ENCODE data around the gene SH3RF3.

The SH3RF3 gene

DNA sequence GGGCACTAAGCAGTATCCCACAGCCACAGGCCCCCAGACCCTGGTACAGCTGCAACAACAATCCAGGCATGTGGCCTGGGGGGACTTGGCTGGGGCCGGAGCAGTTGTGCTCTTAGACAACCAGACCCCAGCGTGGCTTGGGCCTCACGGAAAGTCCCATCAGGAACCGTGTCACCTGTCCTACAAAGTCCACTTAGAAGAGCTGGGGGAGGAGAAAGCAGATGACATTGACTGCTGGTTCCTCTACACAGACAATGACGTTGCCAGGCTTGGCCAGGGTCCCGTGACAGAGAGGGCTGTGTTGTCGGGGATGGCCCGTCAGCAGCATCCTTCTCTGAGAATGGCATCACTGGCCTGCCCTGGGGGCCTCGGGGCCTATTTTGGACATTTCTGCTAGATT lies 360.3 kb downstream of the SH3RF3 start:
- no peak for DNase-seq

DNA sequence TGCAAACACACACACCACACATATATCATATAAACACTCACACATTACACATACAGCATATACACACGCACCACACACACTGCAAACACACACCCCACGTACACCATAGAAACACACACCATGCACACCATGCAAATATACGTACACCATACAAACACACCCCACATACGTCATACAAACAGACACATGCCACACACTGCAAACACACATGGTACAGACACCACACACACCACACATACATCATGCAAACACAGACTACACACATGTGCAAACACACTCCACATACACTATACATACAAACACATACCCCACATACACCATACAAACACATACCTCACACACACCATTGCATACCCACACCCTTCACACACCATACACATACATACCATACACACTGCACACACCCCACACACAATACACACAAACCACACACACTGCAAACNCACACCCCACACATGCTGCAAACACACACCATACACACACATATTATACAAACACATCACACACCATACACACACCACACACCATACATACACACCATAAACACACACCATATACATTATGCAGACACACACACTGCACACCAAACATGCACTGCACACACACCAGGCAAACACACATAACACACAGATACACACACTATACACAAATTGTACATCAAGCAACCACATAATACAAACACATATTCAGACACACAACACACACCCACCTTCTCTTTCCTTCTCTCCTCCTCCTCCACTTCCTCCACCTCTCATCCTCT lies 364.4 kb downstream of the SH3RF3 start:
- no peak for DNase-seq

DNA sequence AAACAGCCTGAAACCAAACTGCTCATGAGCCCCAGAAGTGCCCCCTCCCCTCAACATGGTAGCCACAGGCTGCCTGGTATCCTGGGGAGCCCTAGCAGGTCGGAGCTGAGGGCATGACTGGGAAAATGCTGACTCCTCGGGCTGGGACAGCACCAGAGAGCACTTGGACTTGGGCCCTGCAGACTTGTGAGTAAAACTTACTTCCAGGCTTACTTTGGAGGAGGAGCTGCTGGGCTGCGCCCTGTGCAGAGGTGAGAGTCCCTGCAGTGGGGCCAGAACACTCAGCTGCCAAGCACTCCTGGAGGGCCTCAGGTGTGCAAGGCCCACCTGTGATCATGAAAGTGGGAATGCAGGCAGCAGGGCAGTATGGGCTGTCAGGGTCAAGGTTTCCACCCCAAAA lies 365.3 kb downstream of the SH3RF3 start:
- DNase-seq = no peak

DNA sequence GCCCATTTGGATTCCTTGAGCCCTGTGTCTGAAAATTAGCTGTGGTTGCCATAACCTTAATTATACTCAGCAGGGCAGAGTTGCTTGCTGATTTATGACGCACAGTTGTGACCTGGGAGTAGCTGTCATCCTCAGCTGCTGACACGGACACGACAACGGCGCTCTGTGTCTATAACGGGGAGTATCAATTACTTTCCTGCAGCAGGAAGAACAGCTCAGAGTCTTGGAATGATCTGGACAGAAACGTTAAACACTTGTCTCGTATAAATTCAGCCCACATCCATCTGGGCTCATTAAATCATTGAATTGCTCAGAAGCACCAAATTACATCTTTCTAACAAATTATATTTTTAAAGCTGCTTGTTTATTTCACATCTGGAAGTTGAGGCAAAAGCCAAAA lies 368.5 kb downstream of the SH3RF3 start:
- no peak for DNase-seq

DNA sequence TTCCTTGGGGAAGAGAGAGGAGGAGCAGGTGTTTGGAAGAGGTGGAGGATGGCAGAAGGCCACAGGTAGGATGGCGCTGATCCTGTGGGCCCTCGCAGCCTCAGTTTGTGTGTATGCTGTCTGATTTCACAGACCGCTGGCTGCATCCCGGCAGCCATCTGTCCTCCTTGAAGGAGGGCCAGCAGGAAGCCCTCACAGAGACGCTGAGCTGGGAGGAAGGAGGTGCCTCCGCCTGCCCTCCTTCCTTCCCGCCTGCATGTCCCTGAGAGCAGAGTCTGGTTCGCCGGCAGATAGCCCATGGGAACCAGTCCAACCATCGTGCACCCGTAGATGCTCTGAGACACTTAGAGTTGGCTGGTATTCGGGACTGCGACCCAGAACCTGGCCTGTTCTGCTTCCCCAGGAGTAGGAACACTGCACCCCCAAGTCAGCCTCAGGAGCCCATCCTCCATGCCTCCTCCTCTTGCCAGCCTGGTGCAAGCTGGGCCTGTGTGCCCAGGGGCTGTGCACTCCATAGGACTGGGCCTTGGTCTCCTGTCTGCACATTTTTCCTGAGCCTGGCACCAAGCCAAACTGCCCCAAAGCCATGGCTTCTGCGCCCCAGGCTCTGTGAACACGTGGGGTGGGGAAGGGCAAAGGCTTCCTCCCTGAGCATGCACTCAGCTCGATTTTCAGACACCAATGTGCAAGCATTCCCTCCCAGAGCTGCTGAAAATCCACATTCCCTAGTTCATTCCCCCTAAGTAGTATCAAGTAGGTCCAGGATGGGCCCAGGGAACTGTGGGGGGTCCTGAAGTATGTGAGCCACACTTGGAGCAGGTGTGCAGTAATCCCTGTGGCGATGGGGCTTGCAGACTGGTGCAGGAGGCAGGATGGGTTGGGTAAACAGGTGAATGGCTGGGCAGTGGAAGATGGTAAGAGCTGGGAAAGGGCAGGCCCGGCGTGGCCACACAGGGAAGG lies 369.2 kb downstream of the SH3RF3 start:
- no peak for DNase-seq

DNA sequence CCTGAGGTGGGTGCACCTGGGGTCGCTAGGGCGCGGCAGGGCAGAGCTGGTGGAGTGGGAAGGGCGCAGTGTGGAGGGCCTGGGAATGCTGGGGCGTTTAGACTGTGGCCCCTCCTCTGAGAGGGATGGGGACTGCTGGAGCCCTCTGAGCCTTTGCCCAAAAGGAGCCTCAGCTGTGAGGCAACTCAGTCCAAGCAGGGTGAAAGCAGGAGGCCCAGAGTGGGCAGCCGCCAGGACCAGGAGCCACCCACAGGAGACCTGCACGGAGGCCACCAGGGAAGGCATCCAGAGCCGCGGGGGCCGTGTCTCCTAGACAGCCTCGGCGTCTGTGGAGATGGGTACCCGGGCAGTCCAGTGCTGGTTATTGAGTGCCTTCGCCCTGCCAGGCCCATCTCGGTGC lies 369.9 kb downstream of the SH3RF3 start:
- no peak for DNase-seq

DNA sequence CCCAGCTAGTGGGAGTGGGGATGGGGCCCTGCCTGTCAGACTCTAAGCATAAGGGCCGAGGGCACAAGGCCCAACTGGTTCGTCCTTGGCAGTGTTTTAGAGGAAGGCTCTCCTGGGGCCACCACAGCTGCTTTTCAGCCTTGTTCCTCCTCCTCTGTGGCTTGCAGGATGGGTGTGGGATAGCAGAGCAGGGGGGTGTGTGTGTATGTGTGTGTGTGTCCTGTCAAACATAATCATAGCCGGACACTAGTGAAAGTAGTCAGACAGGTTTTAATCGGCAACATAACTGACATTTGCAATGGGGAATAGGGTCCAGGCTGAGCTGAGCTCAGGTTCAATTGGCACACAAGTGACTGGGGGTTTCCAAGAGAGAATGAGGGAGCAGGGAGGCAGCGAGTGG lies 370.6 kb downstream of the SH3RF3 start:
- DNase-seq = no peak

DNA sequence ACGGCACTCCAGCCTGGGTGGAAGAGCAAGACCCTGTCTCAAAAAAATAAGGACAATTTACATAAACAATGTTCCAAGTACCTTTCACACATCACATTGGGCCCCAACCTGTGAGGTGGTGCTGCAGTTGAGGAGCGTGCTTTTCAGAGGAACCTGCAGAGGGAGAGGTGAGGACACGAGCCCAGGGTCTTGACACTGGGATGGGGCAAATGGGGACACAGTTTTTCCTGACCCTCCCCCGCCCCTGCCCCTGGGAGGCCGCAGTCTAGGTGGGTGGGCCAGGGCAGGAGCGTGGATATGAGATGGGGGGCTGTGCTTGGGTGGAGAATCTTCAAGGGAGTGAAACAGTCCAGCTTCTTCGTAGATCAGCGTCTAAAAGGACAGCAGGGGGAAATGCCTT lies 371.9 kb downstream of the SH3RF3 start:
- DNase-seq = no peak

DNA sequence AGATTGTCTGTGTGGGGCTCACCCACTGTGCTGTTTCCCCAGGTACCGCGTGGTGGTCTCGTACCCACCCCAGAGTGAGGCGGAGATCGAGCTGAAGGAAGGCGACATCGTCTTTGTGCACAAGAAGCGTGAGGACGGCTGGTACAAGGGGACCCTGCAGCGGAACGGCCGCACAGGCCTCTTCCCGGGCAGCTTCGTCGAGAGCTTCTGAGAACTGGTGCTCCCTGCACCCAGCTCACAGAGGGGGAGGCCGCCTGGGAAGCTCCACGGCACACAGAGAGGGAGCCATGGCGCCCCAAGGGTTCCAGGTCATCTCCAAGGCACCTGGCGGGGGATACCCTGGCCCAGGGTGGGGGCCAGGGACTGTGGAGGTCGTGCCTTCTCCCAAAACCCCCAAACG lies 372.5 kb downstream of the SH3RF3 start:
- no peak for DNase-seq

DNA sequence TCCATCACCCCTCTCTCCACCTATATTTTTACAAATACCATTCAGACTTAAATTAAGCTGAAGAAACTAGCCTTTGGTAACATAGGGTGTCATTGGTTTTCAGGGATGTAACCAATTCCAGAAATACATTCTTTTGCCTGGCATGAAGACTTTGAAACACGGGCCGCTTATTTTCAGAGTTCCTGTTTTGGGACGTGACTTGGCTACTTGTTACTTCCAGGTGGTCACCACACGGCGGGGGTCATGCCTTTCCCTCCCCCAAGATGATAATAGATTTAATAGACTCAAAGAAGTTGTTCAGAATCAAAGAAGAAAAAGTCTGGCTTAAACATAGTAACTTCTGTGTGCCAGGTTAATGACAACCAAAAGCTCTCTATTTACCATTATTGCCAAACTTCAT lies 374.2 kb downstream of the SH3RF3 start:
- DNase-seq = no peak

DNA sequence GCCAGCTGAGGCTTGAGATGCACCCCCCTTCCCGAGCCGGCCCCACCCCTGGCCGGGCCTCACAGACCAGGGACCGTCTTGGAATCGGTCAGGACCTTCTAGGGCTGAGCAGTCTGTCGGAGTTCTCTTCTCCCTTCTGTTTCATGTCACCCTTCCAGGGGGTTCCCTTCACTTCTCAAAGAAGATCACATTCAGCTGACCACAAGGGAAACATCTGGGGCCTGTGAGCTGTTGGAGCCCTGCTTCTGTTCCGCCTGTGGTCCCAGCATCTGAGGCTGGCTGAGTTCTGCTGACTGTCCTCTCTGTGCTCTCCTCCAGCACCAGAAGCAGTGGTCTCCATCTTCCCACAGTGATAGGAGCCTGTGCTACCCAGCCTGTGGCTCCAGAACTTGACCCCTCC lies 378.2 kb downstream of the SH3RF3 start:
- no peak for DNase-seq

DNA sequence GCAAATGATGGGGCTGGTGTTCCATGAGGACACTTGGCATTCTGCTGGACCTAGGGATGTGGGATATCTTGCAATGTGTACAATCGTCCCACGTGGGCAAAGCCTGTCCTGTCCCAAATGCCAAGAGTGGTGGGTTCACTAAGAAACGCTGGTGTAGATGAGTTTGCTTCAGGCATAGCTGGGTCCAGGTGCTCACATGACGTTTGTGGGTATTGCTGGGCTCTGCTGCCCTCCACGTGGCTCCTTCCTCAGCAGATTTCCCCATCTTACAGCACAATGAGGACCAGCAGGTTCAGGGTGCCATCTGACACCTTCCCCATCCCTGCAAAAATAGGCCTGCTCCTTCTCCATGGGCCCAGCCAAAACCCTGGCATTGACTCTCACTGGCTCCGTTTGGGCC lies 378.8 kb downstream of the SH3RF3 start:
- no peak for DNase-seq

DNA sequence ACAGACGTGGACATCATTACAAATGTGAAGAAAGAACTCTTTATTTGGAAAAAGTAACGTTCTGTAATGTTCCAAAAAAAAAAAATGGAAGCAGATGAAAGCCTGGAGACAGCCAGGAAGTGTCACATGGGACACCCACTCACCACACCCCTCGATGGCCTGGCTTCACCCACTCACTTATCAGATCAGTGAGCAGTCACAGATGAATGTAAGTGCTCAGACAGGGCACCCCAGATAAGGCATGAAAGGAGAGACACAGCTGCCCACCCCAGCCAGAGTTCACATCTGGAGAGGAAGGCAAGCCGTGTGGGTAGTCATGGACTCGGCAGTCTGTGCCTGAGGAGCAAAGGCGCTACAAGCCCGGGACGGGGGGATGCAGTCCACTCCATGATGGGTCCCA lies 379.6 kb downstream of the SH3RF3 start:
- DNase-seq = no peak

DNA sequence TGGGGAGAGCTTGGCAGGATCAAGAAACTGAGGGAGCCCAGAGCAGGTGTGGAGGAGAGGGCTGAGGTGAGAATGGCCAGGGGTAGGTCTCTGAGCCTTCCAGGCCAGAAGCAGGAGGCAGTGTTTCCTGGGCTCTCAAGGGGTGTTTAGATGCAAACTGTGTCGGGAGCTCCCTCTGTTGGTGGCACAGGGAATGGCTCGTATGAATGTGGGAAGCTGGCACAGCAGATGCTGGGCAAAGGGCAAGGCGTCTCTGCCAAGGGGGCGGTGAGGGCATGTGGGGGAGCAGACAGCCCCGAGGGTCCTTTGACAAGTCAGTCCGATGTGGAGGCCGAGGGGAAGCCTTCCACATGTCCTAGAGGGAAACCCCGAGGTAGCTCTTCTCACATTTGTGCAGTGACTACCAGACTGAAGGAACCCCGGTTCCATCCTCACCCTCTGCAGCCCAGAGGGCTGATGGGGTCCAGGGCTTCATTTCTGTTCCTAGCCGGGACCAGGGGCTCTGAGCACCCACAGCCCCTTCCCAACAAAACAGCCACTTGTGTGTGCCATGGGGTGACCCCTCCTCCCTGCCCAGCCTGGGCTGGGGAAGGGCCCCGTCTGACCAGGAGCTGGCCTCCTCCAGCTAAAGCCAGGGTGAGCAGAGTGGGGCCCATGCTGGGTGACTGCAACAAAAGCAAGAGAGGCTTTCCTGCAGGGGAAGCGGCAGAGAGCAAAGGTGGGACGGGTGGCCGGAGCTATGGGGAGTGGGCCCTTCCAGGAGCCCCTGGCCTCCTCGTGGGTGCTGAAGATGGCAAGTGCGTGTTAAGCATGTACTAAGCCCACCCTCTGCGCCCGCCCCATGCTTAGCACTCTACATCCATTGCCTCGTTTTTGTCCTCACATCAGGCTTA lies 381.4 kb downstream of the SH3RF3 start:
- peak; percentile 53 for DNase-seq

DNA sequence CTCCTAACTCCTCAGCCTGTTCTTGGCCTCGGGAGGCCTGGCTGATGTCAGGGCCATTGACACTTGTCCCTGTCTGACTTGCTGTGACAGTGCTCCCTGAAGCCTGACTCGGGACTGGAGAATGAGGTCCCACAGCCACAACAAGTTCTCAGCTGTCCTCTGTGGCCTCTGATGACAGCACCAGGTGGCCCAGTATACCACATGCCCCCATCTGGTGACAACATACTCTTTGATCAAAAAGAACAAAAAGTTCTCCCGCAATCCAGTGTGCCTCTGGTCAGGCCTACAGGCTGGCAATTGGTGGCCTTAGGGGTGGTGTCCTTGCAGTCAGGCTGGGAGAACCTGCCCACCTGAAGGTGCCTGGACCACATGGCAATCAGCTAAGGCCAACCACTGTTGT lies 382.2 kb downstream of the SH3RF3 start:
- DNase-seq = no peak

DNA sequence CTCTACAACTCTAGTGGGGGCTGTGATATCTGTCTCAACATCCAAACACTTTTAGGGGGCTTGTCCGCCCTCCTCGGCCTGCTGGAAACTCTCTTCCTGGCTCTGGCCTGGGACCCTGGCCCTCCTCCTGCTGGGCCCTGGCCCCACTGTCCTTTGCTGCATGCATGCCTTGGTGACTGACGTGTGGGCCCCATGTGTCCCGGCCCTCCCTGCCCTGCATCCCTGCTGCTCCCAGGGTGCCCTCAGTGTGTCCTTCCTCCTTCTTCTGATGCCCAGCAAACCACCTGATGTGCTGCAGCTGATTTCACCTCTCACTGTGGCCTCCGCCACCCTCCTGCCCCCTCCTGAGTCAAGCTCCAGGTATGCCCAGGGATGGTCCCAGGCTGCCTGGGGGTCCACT lies 383.1 kb downstream of the SH3RF3 start:
- no peak for DNase-seq

DNA sequence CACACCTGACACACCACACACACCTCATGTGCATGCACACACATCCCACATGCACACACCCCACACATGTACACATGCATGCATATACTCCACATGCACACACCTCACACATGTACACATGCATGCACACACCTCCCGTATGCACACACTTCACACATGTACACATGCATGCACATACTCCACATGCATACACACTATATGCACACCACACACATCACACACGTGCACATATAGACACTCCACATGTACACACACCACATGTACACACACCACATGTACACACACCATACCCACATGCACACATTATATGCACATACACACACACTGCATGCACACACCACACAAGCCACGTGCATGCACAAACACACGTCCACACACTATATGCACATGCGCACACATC lies 384.2 kb downstream of the SH3RF3 start:
- DNase-seq = no peak

DNA sequence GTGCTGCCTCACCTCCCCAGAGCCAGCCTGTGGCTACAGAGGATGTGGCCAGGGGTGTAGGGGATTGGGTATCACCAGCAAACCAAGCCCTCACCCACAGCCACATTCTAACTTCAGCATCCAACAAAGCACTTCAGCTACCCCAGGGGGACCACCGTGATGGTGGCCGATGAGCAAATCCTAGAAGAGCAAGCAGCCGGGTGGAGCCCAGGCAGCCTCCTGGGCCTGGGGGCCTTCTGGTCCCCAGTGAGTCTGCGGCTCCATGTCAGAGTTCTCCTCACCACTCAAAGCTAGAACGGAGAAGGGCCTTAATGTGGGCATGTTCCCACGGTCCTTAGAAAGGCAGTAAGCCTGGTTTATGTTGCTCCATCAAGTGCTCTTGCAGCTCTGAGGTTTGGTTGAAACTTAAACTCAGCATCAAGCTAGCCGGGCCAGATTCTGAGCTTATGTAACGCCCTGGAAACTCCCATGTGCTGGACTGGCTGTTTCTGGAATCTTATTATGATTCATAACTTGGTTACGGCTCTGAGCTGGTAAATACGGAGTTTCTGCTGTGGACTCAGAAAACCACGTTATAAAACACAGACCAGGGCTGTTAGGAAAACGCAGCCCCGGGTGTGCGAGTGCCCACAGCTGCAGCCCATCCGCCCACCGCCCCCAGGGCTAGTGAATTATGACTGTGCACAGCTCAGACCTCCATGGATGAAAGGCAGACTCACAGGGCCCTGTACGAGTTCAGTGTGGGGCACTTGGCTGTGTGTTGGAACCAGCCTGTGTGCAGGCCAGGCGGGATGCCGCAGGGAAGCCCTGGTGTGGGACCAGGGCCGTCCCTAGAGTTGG lies 385.0 kb downstream of the SH3RF3 start:
- DNase-seq = no peak

DNA sequence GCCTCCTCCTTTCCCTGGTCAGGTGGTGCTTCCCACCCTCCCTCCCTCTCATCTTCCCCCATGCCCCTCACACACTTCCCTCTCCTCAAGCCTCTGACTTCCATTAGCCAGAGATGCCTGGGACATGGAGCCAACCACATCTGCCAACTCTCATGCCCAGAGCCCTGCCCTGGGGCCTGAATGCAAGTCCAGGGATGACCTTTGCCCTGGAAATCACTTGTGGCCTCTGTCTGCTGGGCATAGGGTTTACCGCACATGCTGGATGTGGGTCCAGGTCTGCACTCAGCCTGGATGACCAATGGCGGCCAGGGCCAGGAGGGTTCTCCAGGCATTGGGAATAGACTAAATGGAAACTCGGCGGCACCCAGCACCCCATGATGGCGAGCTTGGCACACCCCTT lies 385.9 kb downstream of the SH3RF3 start:
- no peak for DNase-seq

DNA sequence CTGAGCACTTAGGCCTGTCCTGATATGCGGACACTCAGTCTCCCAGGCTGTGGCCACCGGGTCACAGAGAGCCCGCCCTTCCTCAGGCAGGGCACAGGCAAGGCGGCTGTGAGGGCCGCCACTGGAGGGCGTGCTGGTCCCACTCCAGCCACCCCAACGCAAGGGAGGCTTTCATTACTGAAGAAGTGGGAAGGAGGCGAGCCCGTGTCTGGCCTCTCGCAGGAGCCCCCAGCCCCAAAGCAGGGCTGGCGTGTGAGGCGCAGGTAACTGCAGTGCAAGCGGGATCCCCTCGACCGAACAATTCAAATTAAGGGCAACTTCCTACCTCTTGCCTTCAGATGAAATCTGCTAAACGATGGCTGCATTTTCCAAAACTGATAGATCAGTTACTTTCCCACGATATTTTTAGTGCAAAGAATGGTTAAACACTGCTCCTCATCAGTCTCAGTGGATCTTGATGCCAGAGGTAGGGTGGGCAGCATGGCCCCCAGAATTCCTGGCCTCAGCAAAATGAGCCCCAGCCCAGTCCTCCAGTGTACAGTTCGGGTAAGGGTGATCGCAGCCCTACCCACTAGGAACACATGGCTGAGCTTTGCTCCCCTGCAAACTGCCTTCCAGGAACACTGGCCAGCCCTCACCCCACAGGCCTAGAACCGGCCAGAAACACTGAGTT lies 387.6 kb downstream of the SH3RF3 start:
- DNase-seq = no peak

DNA sequence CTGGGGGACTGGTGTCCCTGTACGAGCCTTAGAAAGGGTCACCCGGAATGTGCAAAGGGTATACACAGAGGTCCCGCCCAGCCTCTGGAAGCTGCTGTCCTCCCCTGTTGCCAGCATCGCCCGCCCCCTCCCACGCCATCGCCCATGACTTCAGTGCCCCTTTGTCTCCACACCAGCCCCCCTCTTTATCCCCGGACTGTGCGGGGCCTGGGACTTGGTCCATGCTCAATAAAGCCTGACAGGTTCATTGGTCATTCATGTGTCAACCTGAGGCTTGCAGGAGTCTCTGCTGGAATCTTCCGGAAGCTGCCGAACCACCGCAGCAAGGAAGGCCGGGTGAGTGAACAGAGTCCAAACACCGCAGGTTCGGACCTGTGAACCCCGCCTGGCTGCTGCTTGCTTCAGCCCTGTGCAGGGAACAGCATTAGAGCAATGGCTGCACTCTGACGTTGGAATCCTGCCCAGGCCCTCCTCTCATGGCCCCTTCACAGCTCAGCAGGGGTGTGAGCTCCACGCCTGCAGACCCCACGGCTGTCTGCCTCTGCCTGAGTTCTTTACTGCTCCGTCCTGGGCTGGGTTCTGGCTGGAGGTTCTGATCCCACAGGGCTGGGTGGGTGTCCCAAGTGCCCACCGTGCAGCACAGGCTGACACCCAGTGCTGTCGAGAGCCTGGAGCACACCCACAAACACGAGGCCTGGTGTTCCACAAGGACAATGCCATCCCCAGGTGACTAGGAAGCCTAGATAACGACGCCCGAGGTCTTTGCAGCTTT lies 388.3 kb downstream of the SH3RF3 start:
- DNase-seq = no peak

Data from NCI-H1105 treated with DMSO at 0.1 percent for 48 hours (cell line).